GM12892 (cell line): ENCODE data around the gene RAB13.

Experiments used
- POLR2A ChIP-seq: IDR thresholded peaks from 2 replicates; pipeline ENCODE4 v1.6.1; 2011; ENCODE audit warnings: low read depth, low read length, control low read depth
- TAF1 ChIP-seq: IDR thresholded peaks from 2 replicates; pipeline ENCODE4 v1.6.1; 2011; ENCODE audit warnings: low read depth, mild to moderate bottlenecking, control low read depth, low read length, borderline replicate concordance

DNA sequence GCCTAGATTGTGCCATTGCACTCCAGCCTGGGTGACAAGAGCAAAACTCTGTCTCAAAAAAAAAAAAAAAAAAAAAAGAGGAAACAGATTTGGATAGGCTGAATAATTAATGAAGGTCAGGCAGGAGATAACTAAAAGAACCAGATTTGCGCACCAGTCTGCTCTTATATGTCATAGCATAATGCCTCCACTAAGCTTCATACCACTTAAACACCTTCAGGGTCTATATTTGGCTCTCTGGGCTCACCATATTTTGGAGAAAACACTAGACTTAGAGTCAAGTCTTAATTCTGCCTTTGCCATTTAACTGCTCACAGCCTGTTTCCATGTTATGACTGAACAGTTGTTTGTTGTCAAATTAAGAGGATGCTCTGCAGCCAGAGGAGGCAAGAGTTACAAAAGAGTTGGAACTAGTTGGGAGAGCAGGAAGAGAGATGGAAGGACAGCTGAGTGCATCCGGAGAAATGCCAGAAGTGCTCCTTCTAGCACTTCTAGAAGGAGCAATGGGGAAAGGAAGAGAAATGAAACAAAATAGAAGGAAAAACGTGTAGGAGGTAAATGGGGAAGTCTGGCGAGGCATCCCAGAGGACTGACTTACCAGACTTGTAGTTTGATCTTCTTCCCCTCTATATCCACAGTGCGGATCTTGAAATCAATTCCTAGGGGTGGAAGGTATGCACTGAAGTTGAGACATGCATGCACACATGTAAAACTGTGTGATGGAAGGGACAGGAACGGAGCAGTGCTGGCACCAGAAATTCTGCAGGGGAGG lies 1.8 kb downstream of the RAB13 start:
- TF ChIP-seq POLR2A (no peak), TAF1 (no peak)
